A549 (cell line): ENCODE measurements around the gene TMEM156. TPM values are rescaled to one million over a fixed set of nuclear protein-coding genes. Genes with fewer than 3 reads are reported as not detected.

Experiments
- ATAC-seq, 2 experiments: fragments of 200-7000 bp in 1 of 2; fragments of >200 bp in 1 of 2; cut with Nextera tagmentation in 1 of 2; cut with Tn5 transposase in 1 of 2; 3 replicates each; pipeline versions ENCODE4 v1.8.0 to v1.9.1; 2018 to 2020; ENCODE audit warnings: mild to moderate bottlenecking in 1 of 2, moderate library complexity in 1 of 2
- CTCF ChIA-PET: fragments of 300-600 bp; sonication (Branson Sonifier 250); formaldehyde crosslinking; extraction: SDS; loops from one replicate; lab custom pipeline; 2021; ENCODE audit warnings: antibody characterized with exemption, inconsistent platforms; lab: Yijun Ruan, JAX
- POLR2A ChIA-PET: fragments of 350-600 bp; formaldehyde crosslinking; extraction: SDS; loops from one replicate; lab custom pipeline; 2021; ENCODE audit warnings: antibody characterized with exemption, inconsistent platforms; lab: Yijun Ruan, JAX
- DNase-seq, 2 experiments: peaks; one replicate each; pipeline versions ENCODE4 v3.0.0 to v3.0.0-alpha.2; 2011 to 2016; ENCODE audit warnings: low read depth in 1 of 2, low spot score in 1 of 2
- FAIRE-seq: peaks from 2 replicates; lab custom pipeline; 2011; peaks lifted over from hg19 to GRCh38; lab: Jason Lieb, UNC
- H3K27ac ChIP-seq, 2 experiments: fragments of >200 bp; sonication (Bioruptor Twin); formaldehyde crosslinking; 3 replicates each; pipeline ENCODE4 v1.5.1; 2016 to 2017
- H3K4me1 ChIP-seq: fragments of >200 bp; sonication (Bioruptor Twin); formaldehyde crosslinking; 3 replicates; pipeline ENCODE4 v1.6.1; 2016
- H3K4me2 ChIP-seq: fragments of >200 bp; sonication (Bioruptor Twin); formaldehyde crosslinking; 3 replicates; pipeline ENCODE4 v1.6.1; 2016
- H3K4me3 ChIP-seq: fragments of >200 bp; sonication (Bioruptor Twin); formaldehyde crosslinking; 3 replicates; pipeline ENCODE4 v1.5.1; 2016
- H3K9me3 ChIP-seq: fragments of >200 bp; sonication (Bioruptor Twin); formaldehyde crosslinking; 3 replicates; pipeline ENCODE4 v1.6.1; 2016
- CEBPB ChIP-seq, 2 experiments: fragments of >200 bp in 1 of 2; sonication (Bioruptor Twin) in 1 of 2; formaldehyde crosslinking in 1 of 2; IDR thresholded peaks; 2 replicates each; pipeline ENCODE4 v1.6.1; 2012 to 2016
- EHF ChIP-seq: fragments of 250-450 bp; sonication (Bioruptor Pico); IDR thresholded peaks from 2 replicates; pipeline ENCODE4 v1.5.0; 2020; ENCODE audit warnings: mild to moderate bottlenecking
- EP300 ChIP-seq, 2 experiments: fragments of >200 bp; sonication (Bioruptor Twin); formaldehyde crosslinking; IDR thresholded peaks; 2 replicates in 1 of 2; 3 replicates in 1 of 2; pipeline ENCODE4 v1.6.1; 2016 to 2017
- FOSL2 ChIP-seq, 2 experiments: fragments of 450-650 bp in 1 of 2; fragments of >200 bp in 1 of 2; sonication (Bioruptor Twin) in 1 of 2; formaldehyde crosslinking; IDR thresholded peaks; 2 replicates each; pipeline versions ENCODE4 v1.5.0 to v1.6.1; 2016 to 2020; ENCODE audit warnings: mild to moderate bottlenecking in 1 of 2, moderate library complexity in 1 of 2
- GATA3 ChIP-seq: IDR thresholded peaks from 2 replicates; pipeline ENCODE4 v1.6.1; 2012; ENCODE audit warnings: borderline replicate concordance
- HDAC2 ChIP-seq: fragments of 200-600 bp; sonication (generic); IDR thresholded peaks from 2 replicates; pipeline ENCODE4 v1.6.1; 2016
- HOXB13 ChIP-seq: fragments of 250-450 bp; sonication (Bioruptor Pico); IDR thresholded peaks from 2 replicates; pipeline ENCODE4 v1.5.0; 2020; ENCODE audit warnings: low read depth, mild to moderate bottlenecking, moderate library complexity
- KDM1A ChIP-seq: fragments of 200-600 bp; sonication (generic); IDR thresholded peaks from 2 replicates; pipeline ENCODE4 v1.6.1; 2016; ENCODE audit warnings: low read depth, mild to moderate bottlenecking
- MAX ChIP-seq: IDR thresholded peaks from 2 replicates; pipeline ENCODE4 v1.6.1; 2012
- NFE2L2 ChIP-seq: fragments of 150-350 bp; conservative IDR thresholded peaks from 2 replicates; pipeline ENCODE4 v1.6.1; 2014; ENCODE audit warnings: low read length
- NR3C1 ChIP-seq: fragments of >200 bp; sonication (Bioruptor Twin); formaldehyde crosslinking; IDR thresholded peaks from 3 replicates; pipeline ENCODE4 v1.6.1; 2017
- POLR2A ChIP-seq: IDR thresholded peaks from 2 replicates; pipeline ENCODE4 v1.6.1; 2012; ENCODE audit warnings: mild to moderate bottlenecking, low read length
- RAD21 ChIP-seq, 2 experiments: fragments of >200 bp in 1 of 2; sonication (Bioruptor Twin) in 1 of 2; formaldehyde crosslinking in 1 of 2; IDR thresholded peaks in 1 of 2; conservative IDR thresholded peaks in 1 of 2; 2 replicates in 1 of 2; 3 replicates in 1 of 2; pipeline ENCODE4 v1.6.1; 2012 to 2018; ENCODE audit warnings: inconsistent platforms in 1 of 2
- RCOR1 ChIP-seq: fragments of 150-350 bp; IDR thresholded peaks from 2 replicates; pipeline ENCODE4 v1.6.1; 2014; ENCODE audit warnings: antibody characterized with exemption, low read length, low read depth
- RNF2 ChIP-seq: fragments of 200-600 bp; sonication (generic); IDR thresholded peaks from 2 replicates; pipeline ENCODE4 v1.6.1; 2016; ENCODE audit warnings: low read depth, mild to moderate bottlenecking, antibody characterized with exemption, moderate library complexity, borderline replicate concordance
- SREBF2 ChIP-seq: fragments of 450-650 bp; IDR thresholded peaks from 2 replicates; pipeline ENCODE4 v1.6.1; 2014; ENCODE audit warnings: mild to moderate bottlenecking, moderate library complexity
- TFCP2L1 ChIP-seq: fragments of 250-450 bp; sonication (Bioruptor Pico); IDR thresholded peaks from 2 replicates; pipeline ENCODE4 v1.5.0; 2021; ENCODE audit warnings: mild to moderate bottlenecking
- TP53 ChIP-seq: fragments of 250-450 bp; sonication (Bioruptor Pico); IDR thresholded peaks from 2 replicates; pipeline ENCODE4 v1.5.0; 2021; ENCODE audit warnings: mild to moderate bottlenecking, moderate library complexity
- USF2 ChIP-seq: fragments of 450-650 bp; IDR thresholded peaks from 2 replicates; pipeline ENCODE4 v1.6.1; 2014; ENCODE audit warnings: antibody characterized with exemption
- WGBS: methylation state at CpG from one replicate; pipeline ENCODE4 v1.1.6; 2017; ENCODE audit errors: missing lambda C conversion rate; 5-methylcytosine and 5-hydroxymethylcytosine counted together
- polyA plus RNA-seq, 4 experiments: library from polyadenylated mRNA; depleted of rRNA in 3 of 4; stranded (reverse); fragments of >200 nt; fragmentation: RNase III in 1 of 4; extraction: RNeasy Plus Mini Kit Qiagen cat#74134 plus additional on column Dnase treatment in 1 of 4; gene quantifications; 2 replicates in 3 of 4; 3 replicates in 1 of 4; pipeline ENCODE4 v1.2.3, GENCODE V29; 2011 to 2017
- TF ChIP-seq, protein P1 (sequence below): IDR thresholded peaks from 2 replicates; pipeline ENCODE4 v1.6.1; 2012; ENCODE audit warnings: low read depth, borderline replicate concordance
- TF ChIP-seq, protein P2 (sequence below): fragments of 150-350 bp; IDR thresholded peaks from 2 replicates; pipeline ENCODE4 v1.6.1; 2014; ENCODE audit warnings: low read depth, mild to moderate bottlenecking, low read length

Gene TMEM156
- polyA plus RNA-seq, 2 of the 4 experiments (the other 2 are of a cell fraction) = 10.4 to 45.1 TPM

DNA sequence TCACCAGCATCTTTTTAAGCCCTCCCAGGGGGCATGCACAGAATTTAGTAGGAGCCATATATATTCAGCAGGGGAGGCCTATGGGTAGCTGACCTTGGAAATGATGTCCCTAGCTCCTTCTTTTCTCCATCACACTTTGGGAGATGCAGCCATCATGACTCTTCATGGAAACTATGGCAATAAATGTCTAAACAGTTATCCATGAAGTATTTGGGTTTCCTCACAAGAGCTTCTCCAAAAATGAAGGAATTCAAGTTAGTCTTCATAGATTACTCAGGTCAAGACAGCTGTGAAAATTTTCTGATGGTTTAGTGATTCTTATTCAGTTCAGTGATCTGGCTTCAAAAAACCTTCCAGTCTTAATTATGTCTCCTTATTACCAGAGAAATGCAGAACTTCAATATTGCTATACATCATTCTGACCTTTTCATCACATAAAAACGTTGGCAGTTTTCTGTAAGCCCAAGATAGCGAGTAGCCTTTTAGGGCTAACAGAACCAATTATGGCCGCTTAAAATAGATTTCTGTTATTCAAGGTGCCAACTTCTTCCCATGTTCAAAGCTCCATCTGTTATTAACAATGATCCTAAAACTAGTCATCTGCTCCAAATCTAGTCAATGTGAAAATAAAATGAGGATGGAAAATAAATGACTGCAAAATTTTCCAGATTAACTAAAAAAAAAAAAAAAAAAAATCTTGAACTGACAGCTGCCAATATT is 52.5 kb downstream of the TMEM156 start:
- no peak overlapping the region for H3K4me2 ChIP-seq
- H3K9me3 ChIP-seq = no peaks in the 10 kb centered on the region
- no peak for ATAC-seq
- no peak overlapping the region for H3K27ac ChIP-seq
- no peaks in the 10 kb centered on the region for H3K4me1 ChIP-seq
- ChIA-PET POLR2A (no interaction called here), CTCF (interaction anchor here (0.6 kb wide), 1 partner anchor 26 kb away, joined by 3 read pairs; no protein-coding TSS in a partner anchor)
- 76% methylated on average over 3 of the region's 3 CpGs for WGBS
- no peak for FAIRE-seq
- no peak overlapping the region for H3K4me3 ChIP-seq
- TF ChIP-seq TP53 (CRISPR knock-in tag) (no peak), RCOR1 (no peak), CEBPB (IDR thresholded peaks at IDR 0.05) (no peak), EP300 (IDR thresholded peaks at IDR 0.05) (no peak)
- TF ChIP-seq, protein P1, sequence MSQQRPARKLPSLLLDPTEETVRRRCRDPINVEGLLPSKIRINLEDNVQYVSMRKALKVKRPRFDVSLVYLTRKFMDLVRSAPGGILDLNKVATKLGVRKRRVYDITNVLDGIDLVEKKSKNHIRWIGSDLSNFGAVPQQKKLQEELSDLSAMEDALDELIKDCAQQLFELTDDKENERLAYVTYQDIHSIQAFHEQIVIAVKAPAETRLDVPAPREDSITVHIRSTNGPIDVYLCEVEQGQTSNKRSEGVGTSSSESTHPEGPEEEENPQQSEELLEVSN = no peak
- DNase-seq = no peak

DNA sequence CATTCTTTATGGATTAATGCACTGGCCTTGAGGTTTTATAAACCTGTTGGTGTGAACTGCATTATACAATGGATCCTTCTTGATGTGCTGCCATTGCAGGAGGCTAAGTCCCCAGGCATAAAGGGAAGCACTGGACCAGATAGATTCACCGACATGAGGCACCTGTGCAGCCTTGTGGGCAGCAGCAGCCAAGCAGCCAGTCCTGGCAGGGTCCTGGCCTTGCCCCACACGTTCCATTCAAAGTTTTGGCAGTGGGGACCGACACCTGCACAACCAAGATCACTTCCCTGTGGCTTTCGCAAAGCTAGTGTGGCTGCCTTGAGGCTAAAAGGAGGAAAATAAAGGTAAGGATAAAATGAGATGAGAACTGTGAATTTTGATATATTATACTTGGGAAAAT is 53.1 kb downstream of the TMEM156 start:
- H3K27ac ChIP-seq = no peak overlapping the region
- CTCF ChIA-PET = interaction anchor here (0.6 kb wide), 1 partner anchor 26 kb away, joined by 3 read pairs; no protein-coding TSS in a partner anchor
- TF ChIP-seq FOSL2 (IDR thresholded peaks at IDR 0.05) = no peak
- TF ChIP-seq FOSL2 (CRISPR knock-in tag; IDR thresholded peaks at IDR 0.05) = no peak
- TF ChIP-seq KDM1A = no peak
- no peak for TF ChIP-seq HOXB13 (CRISPR knock-in tag)
- TF ChIP-seq GATA3 = no peak
- TF ChIP-seq RCOR1 = no peak
- TF ChIP-seq, protein P2, sequence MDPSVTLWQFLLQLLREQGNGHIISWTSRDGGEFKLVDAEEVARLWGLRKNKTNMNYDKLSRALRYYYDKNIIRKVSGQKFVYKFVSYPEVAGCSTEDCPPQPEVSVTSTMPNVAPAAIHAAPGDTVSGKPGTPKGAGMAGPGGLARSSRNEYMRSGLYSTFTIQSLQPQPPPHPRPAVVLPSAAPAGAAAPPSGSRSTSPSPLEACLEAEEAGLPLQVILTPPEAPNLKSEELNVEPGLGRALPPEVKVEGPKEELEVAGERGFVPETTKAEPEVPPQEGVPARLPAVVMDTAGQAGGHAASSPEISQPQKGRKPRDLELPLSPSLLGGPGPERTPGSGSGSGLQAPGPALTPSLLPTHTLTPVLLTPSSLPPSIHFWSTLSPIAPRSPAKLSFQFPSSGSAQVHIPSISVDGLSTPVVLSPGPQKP = no peak
- no peak for TF ChIP-seq POLR2A
- no peak for TF ChIP-seq NR3C1
- TF ChIP-seq, all 56 proteins: peak for 0
- WGBS = 89% methylated on average over 3 of the region's 4 CpGs
- FAIRE-seq = no peak
- POLR2A ChIA-PET = no interaction called here
- no peaks in the 10 kb centered on the region for H3K4me1 ChIP-seq
- H3K9me3 ChIP-seq = no peaks in the 10 kb centered on the region
- no peak overlapping the region for H3K4me2 ChIP-seq
- H3K4me3 ChIP-seq = no peak overlapping the region
- no peak for DNase-seq
- no peak for ATAC-seq

DNA sequence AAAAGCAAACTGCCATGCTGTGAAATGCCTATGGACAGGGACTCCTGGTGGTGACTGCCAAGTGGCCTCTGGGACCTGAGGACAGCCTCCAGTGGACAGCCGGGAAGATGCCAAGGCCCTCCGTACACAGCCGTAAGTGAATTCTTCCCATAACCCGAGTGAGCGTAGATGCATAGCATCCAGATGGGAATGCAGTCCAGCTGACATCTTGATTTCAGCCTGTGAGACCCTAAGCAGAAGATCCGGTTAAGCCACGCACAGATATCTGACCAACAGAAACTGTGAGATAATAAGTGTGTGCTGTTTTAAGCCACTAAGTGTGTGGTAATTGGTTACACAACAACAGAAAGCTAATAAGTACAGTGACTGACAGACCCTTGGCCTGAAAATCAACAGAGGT is 55.9 kb downstream of the TMEM156 start:
- H3K4me3 ChIP-seq = no peak overlapping the region
- ChIA-PET CTCF (interaction anchor here (0.7 kb wide), 1 partner anchor 12 kb away, joined by 3 read pairs; no protein-coding TSS in a partner anchor), POLR2A (no interaction called here)
- no peak for TF ChIP-seq HDAC2
- TF ChIP-seq USF2 = no peak
- no peak for TF ChIP-seq EHF (CRISPR knock-in tag)
- TF ChIP-seq, protein P1 = no peak
- no peak for TF ChIP-seq KDM1A
- no peak for TF ChIP-seq TFCP2L1 (CRISPR knock-in tag)
- TF ChIP-seq RAD21 (conservative IDR thresholded peaks at IDR 0.05 in 1 of 2, IDR thresholded peaks at IDR 0.05 in 1 of 2) = no peak
- no peak for TF ChIP-seq GATA3
- TF ChIP-seq MAX = no peak
- TF ChIP-seq SREBF2 = no peak
- TF ChIP-seq RNF2 = no peak
- no peak for TF ChIP-seq NFE2L2
- 97% methylated on average over 7 of the region's 7 CpGs for WGBS
- H3K4me1 ChIP-seq = no peaks in the 10 kb centered on the region
- DNase-seq (no peak), ATAC-seq (no peak), FAIRE-seq (no peak)
- no peak overlapping the region for H3K27ac ChIP-seq
- H3K9me3 ChIP-seq = no peaks in the 10 kb centered on the region
- H3K4me2 ChIP-seq = no peak overlapping the region
